GM12872 (cell line): Measurements from ENCODE around the gene ENTREP3.

Source experiments
- TF ChIP-seq, protein P1 (sequence below): IDR thresholded peaks from 3 replicates; pipeline ENCODE4 v1.5.1; 2011; ENCODE audit warnings: low read depth, mild to moderate bottlenecking, low read length, moderate library complexity; ENCODE audit not compliant: insufficient read depth

The ENTREP3 gene

DNA sequence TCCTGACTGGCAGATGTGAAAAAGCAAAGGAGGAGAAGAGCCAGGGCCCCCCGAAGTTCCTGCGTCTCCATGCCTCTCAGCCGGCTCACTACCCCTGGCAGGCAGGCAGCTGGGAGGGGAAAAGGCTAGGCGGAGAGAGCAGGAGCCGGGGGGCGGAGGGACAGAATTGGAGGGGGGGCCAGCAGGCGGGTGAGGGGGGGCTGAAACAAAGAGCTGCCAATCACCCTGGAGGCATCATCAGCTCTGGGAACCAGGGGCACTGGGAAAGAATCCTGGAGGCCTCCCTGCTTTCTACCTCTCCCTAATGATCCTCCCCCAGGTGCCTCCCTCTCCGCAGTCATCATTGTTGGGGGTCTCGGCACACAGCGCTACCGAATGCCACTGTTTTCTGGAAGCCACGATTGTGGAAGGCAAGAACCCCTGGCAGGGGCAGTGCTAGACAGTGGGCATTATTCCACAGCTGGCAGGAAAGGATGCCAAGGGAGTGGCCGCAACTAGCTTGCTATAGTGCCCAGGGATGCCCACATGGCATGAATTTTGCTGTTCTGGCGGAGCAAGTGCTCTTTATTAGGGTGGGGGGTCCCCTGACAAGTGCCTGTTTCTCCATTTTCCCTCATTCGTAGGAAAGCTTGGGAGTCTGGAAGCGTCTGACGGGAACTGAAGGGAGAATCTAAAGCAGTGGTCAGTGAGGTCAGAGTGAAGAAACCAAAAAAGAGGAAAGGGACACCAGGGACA, 47.3 kb downstream of the ENTREP3 start, which contains the start of gene THBS3:
THBS3 (minus strand) TSS at position 92 of the 735 bp plus-strand sequence; CDS start at position 71, 21 bp downstream.
- TF ChIP-seq, protein P1, sequence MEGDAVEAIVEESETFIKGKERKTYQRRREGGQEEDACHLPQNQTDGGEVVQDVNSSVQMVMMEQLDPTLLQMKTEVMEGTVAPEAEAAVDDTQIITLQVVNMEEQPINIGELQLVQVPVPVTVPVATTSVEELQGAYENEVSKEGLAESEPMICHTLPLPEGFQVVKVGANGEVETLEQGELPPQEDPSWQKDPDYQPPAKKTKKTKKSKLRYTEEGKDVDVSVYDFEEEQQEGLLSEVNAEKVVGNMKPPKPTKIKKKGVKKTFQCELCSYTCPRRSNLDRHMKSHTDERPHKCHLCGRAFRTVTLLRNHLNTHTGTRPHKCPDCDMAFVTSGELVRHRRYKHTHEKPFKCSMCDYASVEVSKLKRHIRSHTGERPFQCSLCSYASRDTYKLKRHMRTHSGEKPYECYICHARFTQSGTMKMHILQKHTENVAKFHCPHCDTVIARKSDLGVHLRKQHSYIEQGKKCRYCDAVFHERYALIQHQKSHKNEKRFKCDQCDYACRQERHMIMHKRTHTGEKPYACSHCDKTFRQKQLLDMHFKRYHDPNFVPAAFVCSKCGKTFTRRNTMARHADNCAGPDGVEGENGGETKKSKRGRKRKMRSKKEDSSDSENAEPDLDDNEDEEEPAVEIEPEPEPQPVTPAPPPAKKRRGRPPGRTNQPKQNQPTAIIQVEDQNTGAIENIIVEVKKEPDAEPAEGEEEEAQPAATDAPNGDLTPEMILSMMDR, result no peak

DNA sequence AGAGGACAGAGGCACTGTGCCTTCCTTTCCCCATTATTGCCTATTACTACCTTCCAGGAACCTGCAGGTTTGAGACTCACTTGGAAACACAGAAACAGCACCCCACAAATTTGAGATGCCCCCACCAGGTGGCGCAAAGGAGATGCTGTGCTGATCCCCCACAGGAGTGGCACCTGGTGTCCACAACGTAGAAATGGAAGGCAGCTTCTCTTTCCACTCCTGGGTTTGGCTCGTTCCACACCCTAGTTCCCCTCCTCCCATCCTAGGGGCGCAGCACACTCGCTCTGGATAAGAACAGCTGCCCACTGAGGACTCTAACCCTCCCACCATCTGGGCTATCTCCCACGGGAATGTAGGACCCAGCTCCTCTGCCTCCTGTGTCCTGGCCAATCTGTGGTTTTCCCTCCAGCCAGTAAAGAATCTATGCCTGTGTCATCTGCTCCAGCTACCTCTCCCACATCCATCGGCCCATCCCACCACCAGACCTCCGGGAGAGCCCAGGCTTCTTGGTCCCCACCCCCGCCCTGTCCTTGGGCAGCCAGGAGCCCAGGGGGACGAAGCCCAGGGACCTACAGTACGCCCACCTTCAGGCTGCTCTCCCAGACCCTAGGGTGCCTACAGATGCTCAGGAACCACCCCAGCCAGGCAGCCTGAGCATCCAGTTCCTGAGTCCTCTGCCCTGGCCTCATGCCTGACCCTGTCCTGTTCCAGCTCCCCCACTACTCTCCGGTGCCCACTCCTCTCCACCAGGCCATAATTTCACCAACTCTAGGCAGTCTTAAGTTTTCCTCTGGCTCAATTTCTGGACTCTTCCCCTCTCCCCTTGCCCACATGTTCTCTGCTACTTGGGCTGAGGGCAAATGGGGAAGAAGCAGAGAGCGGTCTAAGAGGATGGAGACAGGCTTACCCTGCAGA, 48.1 kb downstream of the ENTREP3 start:
- TF ChIP-seq, protein P1, result peak; percentile 93

DNA sequence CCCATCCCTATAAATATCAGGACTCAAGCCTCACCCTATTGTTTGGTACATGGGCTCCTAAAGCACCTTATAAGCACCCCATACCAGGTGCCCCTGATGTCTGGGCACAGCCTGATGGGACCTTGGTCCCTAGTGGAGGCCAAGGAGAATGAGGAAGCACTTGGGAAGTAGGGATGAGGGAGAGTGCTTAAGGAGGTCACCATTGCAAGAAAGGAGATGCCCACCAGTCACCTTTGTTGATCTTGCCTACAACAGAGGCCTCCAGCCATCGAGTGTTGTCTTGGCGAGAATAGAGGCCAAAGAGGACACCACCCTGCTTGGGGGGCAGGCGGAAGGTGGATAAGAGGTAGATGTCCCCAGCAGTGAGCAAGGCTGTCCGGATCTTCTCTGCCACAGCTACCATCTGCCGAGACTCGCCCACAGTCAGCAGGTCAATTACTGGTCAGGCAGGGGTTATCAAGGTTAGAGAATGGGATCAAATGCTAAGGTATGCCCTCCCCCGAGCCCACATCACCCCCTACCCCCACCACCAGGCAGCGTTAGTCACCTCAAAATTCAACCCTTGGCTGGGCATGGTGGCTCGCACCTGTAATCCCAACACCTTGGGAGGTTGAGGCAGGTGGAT, 49.2 kb downstream of the ENTREP3 start:
- TF ChIP-seq, protein P1, result no peak

DNA sequence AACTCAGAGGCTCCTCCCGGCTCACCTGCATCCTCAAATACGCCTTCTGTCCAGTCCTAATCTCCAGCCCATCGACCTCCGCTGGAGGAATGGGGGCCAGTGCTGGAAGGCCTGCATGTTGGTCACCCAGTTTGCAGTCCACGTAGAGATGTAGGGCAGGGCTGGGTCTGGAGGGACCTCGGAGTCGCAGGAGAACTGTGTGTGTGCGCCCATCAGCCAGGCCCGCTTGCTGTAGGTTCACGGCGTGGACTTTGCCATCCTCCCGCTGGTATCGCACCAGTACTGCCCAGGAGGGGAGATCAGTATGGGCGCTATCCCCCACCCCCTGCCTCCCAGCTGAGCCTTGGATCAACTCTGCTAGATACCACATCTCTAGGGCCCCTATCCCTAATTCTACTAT, 50.2 kb downstream of the ENTREP3 start:
- TF ChIP-seq, protein P1, result no peak

GRCh38 chr1:155202731-155203515, 52.4 kb downstream of the ENTREP3 start:
- TF ChIP-seq, protein P1, result no peak

- TF ChIP-seq, protein P1, result no peak
Measured at GRCh38 chr1:155202198-155202597, 53.1 kb downstream of the ENTREP3 start.

- TF ChIP-seq, protein P1, result no peak
Measured at GRCh38 chr1:155200920-155201319, 54.4 kb downstream of the ENTREP3 start.
